ENCODE results near the gene ERVFRD-1.
"Not testable (repeated sequence)": the region's sequence is repeated elsewhere in the genome, so short reads cannot be mapped to it uniquely, and the experiment has no call there.

Gene ERVFRD-1

GRCh38 chr6:11126876-11127275 lies 15.4 kb upstream of the ERVFRD-1 start:
- WGBS = 47% methylated on average over 2 of the region's 2 CpGs
- H3K4me3 ChIP-seq (ENCODE audit: low read length) = no peak overlapping the region
- no peak overlapping the region for H3K9ac ChIP-seq (ENCODE audit: low read depth, low read length)
- H3K27me3 ChIP-seq (ENCODE audit: insufficient read depth, low read length) = no peaks in the 10 kb centered on the region
- H3K27ac ChIP-seq (ENCODE audit: low read depth, low read length) = peak overlapping the region; percentile 31; the same call in 1 of the 2 replicates
- peaks cover 9% of the 10 kb centered on the region; the same call in 1 of the 2 replicates for H3K4me1 ChIP-seq (ENCODE audit: insufficient read depth, low read length)
- H3K36me3 ChIP-seq (ENCODE audit: insufficient read depth, low read length) = no peaks in the 10 kb centered on the region
- no peaks in the 10 kb centered on the region for H3K9me3 ChIP-seq (ENCODE audit: insufficient read depth, low read depth, low read length)

GRCh38 chr6:11123978-11124377 lies 12.5 kb upstream of the ERVFRD-1 start:
- no peaks in the 10 kb centered on the region for H3K9me3 ChIP-seq (ENCODE audit: insufficient read depth, low read depth, low read length)
- no peaks in the 10 kb centered on the region for H3K36me3 ChIP-seq (ENCODE audit: insufficient read depth, low read length)
- no peak overlapping the region for H3K9ac ChIP-seq (ENCODE audit: low read depth, low read length)
- H3K4me1 ChIP-seq (ENCODE audit: insufficient read depth, low read length) = peaks cover 5% of the 10 kb centered on the region; the same call in 1 of the 2 replicates
- H3K4me3 ChIP-seq (ENCODE audit: low read length) = no peak overlapping the region
- no peaks in the 10 kb centered on the region for H3K27me3 ChIP-seq (ENCODE audit: insufficient read depth, low read length)
- 93% methylated on average over 2 of the region's 2 CpGs for WGBS
- H3K27ac ChIP-seq (ENCODE audit: low read depth, low read length) = no peak overlapping the region

- H3K27ac ChIP-seq (ENCODE audit: low read depth, low read length) = no peak overlapping the region
- no peak overlapping the region for H3K9ac ChIP-seq (ENCODE audit: low read depth, low read length)
- peaks cover 5% of the 10 kb centered on the region; the same call in 1 of the 2 replicates for H3K4me1 ChIP-seq (ENCODE audit: insufficient read depth, low read length)
- H3K9me3 ChIP-seq (ENCODE audit: insufficient read depth, low read depth, low read length) = no peaks in the 10 kb centered on the region
- WGBS = 93% methylated on average over 1 of the region's 1 CpG
- no peaks in the 10 kb centered on the region for H3K36me3 ChIP-seq (ENCODE audit: insufficient read depth, low read length)
- H3K4me3 ChIP-seq (ENCODE audit: low read length) = no peak overlapping the region
- no peaks in the 10 kb centered on the region for H3K27me3 ChIP-seq (ENCODE audit: insufficient read depth, low read length)
Observed at GRCh38 chr6:11122380-11122779, 10.9 kb upstream of the ERVFRD-1 start.

GRCh38 chr6:11121851-11122250 lies 10.3 kb upstream of the ERVFRD-1 start:
- H3K9me3 ChIP-seq (ENCODE audit: insufficient read depth, low read depth, low read length) = no peaks in the 10 kb centered on the region
- H3K9ac ChIP-seq (ENCODE audit: low read depth, low read length) = no peak overlapping the region
- no peaks in the 10 kb centered on the region for H3K36me3 ChIP-seq (ENCODE audit: insufficient read depth, low read length)
- 89% methylated on average over 2 of the region's 2 CpGs for WGBS
- no peak overlapping the region for H3K4me3 ChIP-seq (ENCODE audit: low read length)
- H3K4me1 ChIP-seq (ENCODE audit: insufficient read depth, low read length) = peaks cover 5% of the 10 kb centered on the region; the same call in 1 of the 2 replicates
- no peaks in the 10 kb centered on the region for H3K27me3 ChIP-seq (ENCODE audit: insufficient read depth, low read length)
- H3K27ac ChIP-seq (ENCODE audit: low read depth, low read length) = no peak overlapping the region

GRCh38 chr6:11120271-11121005 lies 8.9 kb upstream of the ERVFRD-1 start:
- no peaks in the 10 kb centered on the region for H3K9me3 ChIP-seq (ENCODE audit: insufficient read depth, low read depth, low read length)
- 89% methylated on average over 4 of the region's 4 CpGs for WGBS

GRCh38 chr6:11115808-11116536 lies 4.4 kb upstream of the ERVFRD-1 start:
- H3K9ac ChIP-seq (ENCODE audit: low read depth, low read length); H3K4me1 ChIP-seq (ENCODE audit: insufficient read depth, low read length); H3K9me3 ChIP-seq (ENCODE audit: insufficient read depth, low read depth, low read length); H3K27me3 ChIP-seq (ENCODE audit: insufficient read depth, low read length); H3K36me3 ChIP-seq (ENCODE audit: insufficient read depth, low read length); H3K27ac ChIP-seq (ENCODE audit: low read depth, low read length); H3K4me3 ChIP-seq (ENCODE audit: low read length): not testable (repeated sequence)
- WGBS = 96% methylated on average over 11 of the region's 11 CpGs

More at GRCh38 chr6:11120271-11121005, 8.9 kb upstream of the ERVFRD-1 start:
- Histone ChIP-seq H3K4me1 (ENCODE audit: insufficient read depth, low read length) (no peaks in the 10 kb centered on the region), H3K9ac (ENCODE audit: low read depth, low read length) (no peak overlapping the region), H3K27ac (ENCODE audit: low read depth, low read length) (no peak overlapping the region), H3K36me3 (ENCODE audit: insufficient read depth, low read length) (no peaks in the 10 kb centered on the region), H3K27me3 (ENCODE audit: insufficient read depth, low read length) (no peaks in the 10 kb centered on the region), H3K4me3 (ENCODE audit: low read length) (no peak overlapping the region)

GRCh38 chr6:11113038-11113437 lies 1.5 kb upstream of the ERVFRD-1 start:
- H3K4me1 ChIP-seq (ENCODE audit: insufficient read depth, low read length) = peaks cover 6% of the 10 kb centered on the region; the same call in 1 of the 2 replicates
- WGBS = 98% methylated on average over 4 of the region's 4 CpGs
- no peak overlapping the region for H3K27ac ChIP-seq (ENCODE audit: low read depth, low read length)
- H3K4me3 ChIP-seq (ENCODE audit: low read length) = no peak overlapping the region
- H3K9me3 ChIP-seq (ENCODE audit: insufficient read depth, low read depth, low read length) = no peaks in the 10 kb centered on the region
- no peak overlapping the region for H3K9ac ChIP-seq (ENCODE audit: low read depth, low read length)
- H3K27me3 ChIP-seq (ENCODE audit: insufficient read depth, low read length) = no peaks in the 10 kb centered on the region
- H3K36me3 ChIP-seq (ENCODE audit: insufficient read depth, low read length) = no peaks in the 10 kb centered on the region

- H3K27ac ChIP-seq (ENCODE audit: low read depth, low read length) = no peak overlapping the region
Observed at GRCh38 chr6:11111769-11112437, 378 bp upstream of the ERVFRD-1 start.

GRCh38 chr6:11108726-11109125 lies 2.8 kb downstream of the ERVFRD-1 start:
- Histone ChIP-seq H3K36me3 (ENCODE audit: insufficient read depth, low read length) (no peaks in the 10 kb centered on the region), H3K9ac (ENCODE audit: low read depth, low read length) (no peak overlapping the region), H3K4me1 (ENCODE audit: insufficient read depth, low read length) (peaks cover 21% of the 10 kb centered on the region; the same call in 1 of the 2 replicates), H3K4me3 (ENCODE audit: low read length) (no peak overlapping the region), H3K27me3 (ENCODE audit: insufficient read depth, low read length) (no peaks in the 10 kb centered on the region), H3K27ac (ENCODE audit: low read depth, low read length) (no peak overlapping the region), H3K9me3 (ENCODE audit: insufficient read depth, low read depth, low read length) (no peaks in the 10 kb centered on the region)

More at GRCh38 chr6:11111769-11112437, 378 bp upstream of the ERVFRD-1 start:
- H3K4me3 ChIP-seq (ENCODE audit: low read length) = no peak overlapping the region
- peaks cover 17% of the 10 kb centered on the region; the same call in 1 of the 2 replicates for H3K4me1 ChIP-seq (ENCODE audit: insufficient read depth, low read length)
- 94% methylated on average over 9 of the region's 9 CpGs for WGBS
- no peaks in the 10 kb centered on the region for H3K9me3 ChIP-seq (ENCODE audit: insufficient read depth, low read depth, low read length)
- H3K36me3 ChIP-seq (ENCODE audit: insufficient read depth, low read length) = no peaks in the 10 kb centered on the region
- H3K27me3 ChIP-seq (ENCODE audit: insufficient read depth, low read length) = no peaks in the 10 kb centered on the region
- no peak overlapping the region for H3K9ac ChIP-seq (ENCODE audit: low read depth, low read length)

GRCh38 chr6:11103065-11103464 lies 8.5 kb downstream of the ERVFRD-1 start:
- 82% methylated on average over 5 of the region's 5 CpGs for WGBS
- no peak overlapping the region for H3K27ac ChIP-seq (ENCODE audit: low read depth, low read length)
- H3K4me1 ChIP-seq (ENCODE audit: insufficient read depth, low read length) = peaks cover 20% of the 10 kb centered on the region; the same call in 1 of the 2 replicates
- H3K9me3 ChIP-seq (ENCODE audit: insufficient read depth, low read depth, low read length) = no peaks in the 10 kb centered on the region
- H3K9ac ChIP-seq (ENCODE audit: low read depth, low read length) = no peak overlapping the region
- H3K4me3 ChIP-seq (ENCODE audit: low read length) = no peak overlapping the region
- no peaks in the 10 kb centered on the region for H3K27me3 ChIP-seq (ENCODE audit: insufficient read depth, low read length)
- H3K36me3 ChIP-seq (ENCODE audit: insufficient read depth, low read length) = no peaks in the 10 kb centered on the region

GRCh38 chr6:11101417-11101816 lies 10.1 kb downstream of the ERVFRD-1 start:
- no peak overlapping the region for H3K4me3 ChIP-seq (ENCODE audit: low read length)
- no peak overlapping the region for H3K9ac ChIP-seq (ENCODE audit: low read depth, low read length)
- H3K36me3 ChIP-seq (ENCODE audit: insufficient read depth, low read length) = no peaks in the 10 kb centered on the region
- H3K4me1 ChIP-seq (ENCODE audit: insufficient read depth, low read length) = peaks cover 5% of the 10 kb centered on the region; the same call in 1 of the 2 replicates
- no peaks in the 10 kb centered on the region for H3K27me3 ChIP-seq (ENCODE audit: insufficient read depth, low read length)
- no peak overlapping the region for H3K27ac ChIP-seq (ENCODE audit: low read depth, low read length)
- WGBS = 88% methylated on average over 5 of the region's 5 CpGs
- no peaks in the 10 kb centered on the region for H3K9me3 ChIP-seq (ENCODE audit: insufficient read depth, low read depth, low read length)

Data from HUES64 (cell line).